Measurements from ENCODE around the gene FAM107B.

GRCh38 chr10:14616465-14616864 lies 158.2 kb downstream of the FAM107B start:
- TF ChIP-seq CTCF (conservative IDR thresholded peaks at IDR 0.05), result no peak
- TF ChIP-seq EZH2 (IDR thresholded peaks at IDR 0.05; ENCODE audit: low read depth), result no peak

Data from PC-9 (cell line).